SW 1271 (cell line): ENCODE results near the gene SPAG4.

ENCODE experiments used
- DNase-seq, 2 experiments: peaks; one replicate each; lab custom pipeline; 2025; lab: John Stamatoyannopoulos, UW

The SPAG4 gene

GRCh38 chr20:35615667-35616464 is at the start of gene SPAG4:
Gene SPAG4, plus strand, starts transcription at chr20:35615829. Its CDS starts 175 bp downstream, at chr20:35616004.
- DNase-seq = peak; percentile 86 to 100

DNA sequence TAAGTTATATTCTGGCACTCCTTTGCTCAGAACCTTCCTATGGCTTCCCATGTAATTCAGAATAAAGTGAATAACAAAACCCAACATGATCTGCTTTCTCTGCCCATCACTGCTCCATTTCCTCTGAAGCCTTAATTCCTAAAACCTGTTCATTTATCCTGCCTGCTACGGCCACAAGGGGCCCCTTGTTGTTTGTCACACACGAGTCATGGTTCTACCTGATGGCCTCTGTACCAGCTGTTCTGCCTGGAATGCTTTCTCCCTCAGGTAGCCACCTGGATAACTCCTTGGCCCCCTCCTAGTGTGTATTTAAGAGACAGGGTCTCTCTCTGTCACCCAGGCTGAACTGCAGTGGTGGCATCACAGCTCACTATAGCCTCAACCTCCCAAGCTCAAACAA is 47.0 kb upstream of the SPAG4 start:
- DNase-seq = peak; percentile 45 to 60

GRCh38 chr20:35571555-35571954 is 44.1 kb upstream of the SPAG4 start:
- no peak for DNase-seq

GRCh38 chr20:35572838-35573237 is 42.8 kb upstream of the SPAG4 start:
- no peak for DNase-seq

DNA sequence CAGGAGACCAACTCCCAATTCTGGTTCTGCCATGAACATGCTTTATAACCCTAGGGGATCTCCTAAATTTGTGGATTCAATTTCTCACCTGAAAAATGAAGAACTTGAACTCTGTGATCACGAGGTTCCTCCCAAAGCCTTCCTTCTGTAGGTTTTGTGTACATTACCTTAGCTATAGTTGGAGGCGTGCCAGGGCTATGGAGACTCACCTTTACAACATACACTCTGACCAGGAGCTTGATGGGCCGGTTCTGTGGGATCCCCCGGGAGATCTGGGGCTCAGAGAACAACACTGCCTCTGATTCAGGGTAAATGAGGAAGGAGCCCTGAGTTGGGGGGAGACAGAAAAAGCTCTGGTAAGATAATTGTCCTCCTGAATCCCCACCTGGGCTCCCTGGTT is 39.7 kb upstream of the SPAG4 start:
- DNase-seq = no peak

DNA sequence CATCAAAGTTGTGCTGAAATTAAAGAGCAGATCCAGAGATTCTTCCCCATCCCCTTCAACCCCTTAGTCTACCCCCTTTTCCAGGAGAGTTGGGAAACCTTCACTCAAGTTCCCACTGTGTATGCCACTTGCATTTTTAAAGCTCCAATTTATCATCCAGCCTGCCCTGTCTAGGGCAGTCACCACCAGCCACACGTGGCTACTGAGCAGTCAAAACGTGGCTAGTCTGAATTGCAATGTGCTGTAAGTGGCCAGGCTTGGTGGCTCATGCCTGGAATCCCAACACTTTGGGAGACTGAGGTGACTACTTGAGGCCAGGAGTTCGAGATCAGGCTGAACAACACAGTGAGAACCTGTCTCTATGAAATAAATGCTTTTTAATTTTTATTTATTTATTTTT is 38.8 kb upstream of the SPAG4 start:
- DNase-seq = no peak

DNA sequence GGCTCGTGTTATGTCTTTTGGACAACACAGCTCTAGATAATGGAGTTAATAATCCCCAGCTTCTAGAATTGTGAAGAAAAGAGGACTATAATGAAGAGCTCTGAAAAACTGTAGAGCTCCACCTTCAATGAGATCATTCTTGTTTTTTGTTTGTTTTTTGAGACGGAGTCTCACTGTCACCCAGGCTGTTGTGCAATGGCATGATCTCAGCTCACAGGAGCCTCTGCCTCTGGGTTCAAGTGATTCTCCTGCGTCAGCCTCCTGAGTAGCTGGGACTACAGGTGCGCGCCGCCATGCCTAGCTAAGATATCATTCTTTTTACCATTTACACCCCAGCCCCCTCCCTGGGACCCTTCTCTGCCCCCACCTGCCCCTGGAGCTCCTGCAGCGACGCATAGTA is 37.2 kb upstream of the SPAG4 start:
- DNase-seq = no peak

- DNase-seq = no peak
These were observed 36.4 kb upstream of the SPAG4 start for GRCh38 chr20:35579196-35579595.

DNA sequence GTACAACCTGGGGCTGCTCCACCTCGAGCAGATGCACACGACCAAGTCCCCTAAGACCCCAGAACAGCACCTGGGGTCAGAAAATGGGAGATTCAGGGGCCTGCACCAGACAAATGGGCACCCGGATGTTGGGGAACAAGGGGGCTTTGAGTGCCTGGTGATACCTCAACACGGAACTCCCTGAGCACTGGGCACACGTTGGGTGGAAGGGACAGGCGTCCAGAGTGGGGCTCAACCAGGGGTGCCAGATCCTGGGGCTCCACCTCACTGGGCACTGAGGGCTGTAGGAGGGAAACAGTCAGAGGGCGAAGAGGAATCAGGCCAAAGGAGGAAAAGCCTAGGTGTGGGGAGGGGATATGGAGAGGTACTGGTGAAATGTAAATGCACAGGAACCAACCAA is 33.5 kb upstream of the SPAG4 start:
- no peak for DNase-seq

DNA sequence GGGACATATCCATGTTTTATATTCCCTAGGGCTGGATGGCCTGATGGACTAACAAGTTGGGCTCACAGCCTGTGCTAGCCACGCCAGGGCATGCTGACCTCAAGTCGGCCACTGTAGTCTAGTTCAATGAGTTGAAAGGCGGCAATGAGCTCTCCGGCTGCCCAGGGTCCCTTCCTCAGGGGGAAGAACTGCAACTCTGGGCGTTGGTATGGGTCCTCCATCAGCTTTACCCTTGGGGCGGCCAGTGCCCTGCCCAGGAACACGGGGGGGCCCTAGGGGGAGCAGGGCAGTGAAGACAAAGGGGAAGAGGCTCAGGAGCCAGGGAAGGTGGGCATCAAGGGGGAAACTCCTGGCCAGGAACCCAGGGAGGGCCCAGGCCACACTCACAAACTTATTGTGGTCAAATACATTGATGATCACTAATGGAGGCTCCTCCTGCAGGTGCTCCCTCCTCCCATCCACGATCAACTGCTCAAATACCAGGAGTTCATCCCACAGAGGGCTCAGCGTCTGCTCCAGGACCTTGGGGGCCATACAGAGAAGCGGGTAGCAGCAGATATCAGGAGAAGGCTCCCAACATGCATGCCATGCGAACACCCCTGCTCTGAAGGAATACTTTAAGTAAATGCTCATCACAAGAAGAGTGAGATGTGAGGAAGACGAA is 32.8 kb upstream of the SPAG4 start:
- no peak for DNase-seq

GRCh38 chr20:35583636-35584560 is 31.7 kb upstream of the SPAG4 start:
- DNase-seq = no peak

DNA sequence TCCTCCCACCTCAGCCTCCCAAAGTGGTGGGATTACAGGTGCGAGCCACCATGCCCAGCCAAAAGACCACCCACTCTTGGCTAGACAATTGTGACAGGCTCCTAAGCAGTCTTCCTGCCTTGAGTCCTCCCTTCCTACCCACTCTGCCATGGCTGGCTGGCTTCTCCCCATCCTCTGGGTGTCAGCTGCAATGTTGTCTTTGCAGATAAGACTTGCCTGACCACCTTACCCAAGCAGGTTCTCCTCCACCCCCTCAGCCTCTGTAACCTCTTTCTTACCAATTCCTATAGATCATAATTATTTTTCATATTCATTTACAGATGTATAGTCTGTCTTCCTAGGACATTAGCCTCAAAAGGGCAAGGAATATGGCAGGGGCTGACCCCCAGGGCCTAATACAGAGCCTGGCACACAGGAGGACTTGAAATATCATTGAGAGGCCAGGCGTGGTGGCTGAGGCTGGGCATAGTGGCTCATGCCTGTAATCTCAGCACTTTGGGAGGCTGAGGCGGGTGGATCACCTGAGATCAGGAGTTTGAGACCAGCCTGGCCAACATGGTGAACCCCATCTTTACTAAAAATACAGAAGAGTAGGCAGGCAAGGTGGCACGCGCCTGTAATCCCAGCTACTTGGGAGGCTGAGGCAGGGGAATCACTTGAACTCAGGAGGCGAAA is 28.7 kb upstream of the SPAG4 start:
- DNase-seq = no peak

DNA sequence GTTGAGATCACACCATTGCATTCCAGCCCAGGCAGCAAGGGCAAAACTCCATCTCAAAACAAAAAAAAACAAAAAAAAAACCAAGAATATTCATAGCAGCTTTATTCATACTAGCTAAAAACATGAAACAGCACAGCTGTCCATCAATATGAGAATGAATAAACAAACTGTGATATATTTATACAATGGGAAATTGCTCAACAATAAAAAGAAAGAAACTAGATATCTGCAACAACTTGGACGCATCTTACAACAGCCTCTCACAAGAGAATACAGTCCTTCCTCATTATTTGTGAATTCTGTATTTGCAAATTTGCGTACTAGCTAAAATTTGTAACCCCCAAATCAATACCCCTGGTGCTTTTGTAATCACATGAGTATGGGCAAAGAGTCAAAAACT is 28.2 kb upstream of the SPAG4 start:
- DNase-seq = no peak

DNA sequence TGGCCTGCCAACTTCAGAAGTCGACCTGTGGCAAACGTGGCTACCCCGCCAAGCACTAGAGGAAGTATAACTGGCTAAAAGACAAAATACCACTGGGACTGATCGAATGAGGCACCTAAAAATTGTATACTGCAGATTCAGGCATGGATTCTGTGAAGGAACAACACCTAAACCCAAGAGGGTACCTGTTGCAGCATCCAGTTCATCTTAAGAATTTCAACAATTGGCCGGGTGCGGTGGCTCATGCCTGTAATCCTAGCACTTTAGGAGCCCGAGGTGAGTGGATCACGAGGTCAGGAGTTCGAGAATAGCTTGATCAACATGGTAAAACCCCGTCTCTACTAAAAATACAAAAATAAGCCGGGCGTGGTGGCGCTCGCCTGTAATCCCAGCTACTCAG is 27.2 kb upstream of the SPAG4 start:
- no peak for DNase-seq

GRCh38 chr20:35592339-35592974 is 23.2 kb upstream of the SPAG4 start:
- DNase-seq = no peak

GRCh38 chr20:35595456-35595855 is 20.2 kb upstream of the SPAG4 start:
- DNase-seq = no peak

GRCh38 chr20:35595901-35596300 is 19.7 kb upstream of the SPAG4 start:
- DNase-seq = no peak

GRCh38 chr20:35597186-35597585 is 18.4 kb upstream of the SPAG4 start:
- DNase-seq = no peak

- DNase-seq = no peak
These were observed 17.2 kb upstream of the SPAG4 start for GRCh38 chr20:35598476-35598875.

DNA sequence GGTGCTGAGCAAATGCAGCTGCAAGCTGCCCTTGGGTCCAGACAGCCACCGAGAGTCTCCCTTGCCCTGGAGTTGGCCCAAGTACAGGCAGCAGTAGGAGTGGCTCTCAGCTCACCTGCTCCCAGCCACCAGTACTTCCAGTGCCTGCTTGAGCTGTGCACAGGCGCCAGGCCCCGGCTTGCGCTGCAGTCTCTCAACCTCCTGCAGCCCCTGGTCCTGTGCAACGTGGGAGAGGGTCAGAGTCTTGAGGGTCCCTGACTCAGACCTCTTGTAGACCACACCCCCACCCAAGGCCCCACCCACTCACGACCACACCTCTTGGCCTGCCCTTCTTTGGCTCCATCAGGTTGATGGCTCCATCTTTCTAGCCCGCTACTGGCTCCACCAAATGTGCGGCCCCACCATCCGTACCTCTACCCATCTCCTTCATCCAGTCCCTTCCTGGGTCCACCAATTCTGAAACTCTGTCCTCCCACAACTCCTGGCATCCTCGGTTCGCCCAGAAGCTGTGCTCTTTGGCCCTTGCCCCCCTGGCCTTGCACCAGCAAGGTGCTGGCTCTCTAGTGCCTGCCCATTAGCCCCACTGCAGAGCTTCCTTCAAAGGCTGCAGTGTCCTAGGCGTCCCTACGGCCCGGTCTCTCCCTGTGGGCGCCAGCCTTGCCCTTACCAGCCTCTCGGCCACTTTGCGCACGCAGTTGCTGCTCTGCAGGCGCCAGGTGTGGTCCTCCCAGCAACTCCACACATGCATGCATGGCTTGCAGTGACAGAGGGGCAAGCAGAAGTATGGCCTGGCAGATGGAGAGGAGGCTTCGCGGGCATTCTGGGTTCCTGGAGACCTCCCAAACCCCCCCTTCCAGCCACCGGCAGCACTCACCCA is 16.5 kb upstream of the SPAG4 start:
- DNase-seq = no peak

- DNase-seq = no peak
These were observed 15.9 kb upstream of the SPAG4 start for GRCh38 chr20:35599776-35600120.
